HCT116 (cell line): ENCODE results near the gene FRAT2. TPM values are rescaled to one million over a fixed set of nuclear protein-coding genes. Genes with fewer than 3 reads are reported as not detected.

ENCODE experiments used
- ATAC-seq: fragments of 200-7000 bp; cut with Tn5 transposase; 2 replicates; pipeline ENCODE4 v1.9.1; 2020; ENCODE audit warnings: mild to moderate bottlenecking, moderate library complexity
- BruUV-seq: library from RNA; stranded (reverse); fragments of 400-500 nt; replicated peaks from 2 replicates; lab custom pipeline; 2021; lab: Mats Ljungman, UMichigan
- CTCF ChIA-PET: fragments of 300-600 bp; sonication (Branson Sonifier 250); formaldehyde crosslinking; loops from one replicate; lab custom pipeline; 2021; ENCODE audit warnings: antibody characterized with exemption; lab: Charles Lee
- POLR2A ChIA-PET: fragments of 300-600, 350-600 bp; sonication (Branson Sonifier 250); formaldehyde crosslinking; loops from one replicate; lab custom pipeline; 2021; ENCODE audit warnings: antibody characterized with exemption; lab: Charles Lee
- RAD21 ChIA-PET, 2 experiments: fragments of 300-600 bp; sonication (Branson Sonifier 250); formaldehyde crosslinking; loops; one replicate each; lab custom pipeline; 2023; ENCODE audit warnings: low total read pairs in 2 of 2; ENCODE audit not compliant: uncharacterized antibody in 2 of 2, unreplicated experiment in 2 of 2, low non-redundant PET in 1 of 2; lab: Charles Lee
- DNase-seq: peaks from one replicate; pipeline ENCODE4 v3.0.0-alpha.2; 2010; ENCODE audit warnings: low read depth, low spot score
- H2AFZ ChIP-seq: fragments of 200-600 bp; shearing (Covaris generic), sonication (generic); 2 replicates; pipeline ENCODE4 v1.6.1; 2017; ENCODE audit warnings: low read depth, mixed run types, mixed read lengths, antibody characterized with exemption, low read length; ENCODE audit not compliant: poor library complexity, severe bottlenecking
- H3K27ac ChIP-seq: 2 replicates; pipeline ENCODE4 v1.5.1; 2012; ENCODE audit warnings: low read depth, low read length
- H3K27me3 ChIP-seq: fragments of 200-600 bp; sonication (generic); 2 replicates; pipeline ENCODE4 v1.6.1; 2016; ENCODE audit warnings: mixed run types, low read length, mixed read lengths; ENCODE audit not compliant: insufficient read depth
- H3K36me3 ChIP-seq, 2 experiments: fragments of 200-500 bp in 1 of 2; fragments of 200-600 bp in 1 of 2; sonication (Bioruptor generic) in 1 of 2; sonication (generic) in 1 of 2; 2 replicates each; pipeline versions ENCODE4 v1.5.1 to v1.6.1; 2014 to 2016; ENCODE audit warnings: low read length in 2 of 2, inconsistent platforms in 1 of 2, mixed read lengths in 1 of 2, mixed run types in 1 of 2; ENCODE audit not compliant: insufficient read depth in 2 of 2, control insufficient read depth in 1 of 2
- H3K4me1 ChIP-seq, 2 experiments: fragments of 200-600 bp in 1 of 2; sonication (generic) in 1 of 2; 2 replicates each; pipeline versions ENCODE4 v1.5.1 to v1.6.1; 2012 to 2017; ENCODE audit warnings: low read length in 2 of 2, inconsistent platforms in 1 of 2, mild to moderate bottlenecking in 1 of 2, mixed read lengths in 1 of 2, mixed run types in 1 of 2, moderate library complexity in 1 of 2; ENCODE audit not compliant: insufficient read depth in 2 of 2, control insufficient read depth in 1 of 2
- H3K4me2 ChIP-seq: fragments of 200-600 bp; sonication (generic); 2 replicates; pipeline ENCODE4 v1.6.1; 2017; ENCODE audit warnings: mixed run types, low read length, mixed read lengths
- H3K4me3 ChIP-seq, 2 experiments: fragments of 200-600 bp in 1 of 2; sonication (generic) in 1 of 2; replicated peaks in 1 of 2; 2 replicates each; pipeline ENCODE4 v1.5.1; 2011 to 2016; ENCODE audit warnings: low read length in 2 of 2, control low read depth in 1 of 2, low read depth in 1 of 2, mild to moderate bottlenecking in 1 of 2, mixed read lengths in 1 of 2, mixed run types in 1 of 2
- H3K79me2 ChIP-seq: fragments of 200-600 bp; sonication (generic); 2 replicates; pipeline ENCODE4 v1.6.1; 2017; ENCODE audit warnings: mild to moderate bottlenecking, mixed run types, low read length, moderate library complexity, mixed read lengths; ENCODE audit not compliant: insufficient read depth
- H3K9ac ChIP-seq: fragments of 200-600 bp; sonication (generic); 2 replicates; pipeline ENCODE4 v1.6.1; 2016; ENCODE audit warnings: low read length, mixed read lengths
- H3K9me2 ChIP-seq: fragments of 200-600 bp; sonication (generic), shearing (Covaris generic); 2 replicates; pipeline ENCODE4 v1.6.1; 2017; ENCODE audit warnings: mixed run types, mild to moderate bottlenecking, moderate library complexity; ENCODE audit not compliant: insufficient read depth
- H3K9me3 ChIP-seq, 2 experiments: fragments of 200-500 bp in 1 of 2; fragments of 200-600 bp in 1 of 2; sonication (Bioruptor generic) in 1 of 2; sonication (generic) in 1 of 2; 2 replicates each; pipeline ENCODE4 v1.6.1; 2014 to 2017; ENCODE audit warnings: low read length in 2 of 2, mixed read lengths in 2 of 2, inconsistent platforms in 1 of 2, low read depth in 1 of 2, mild to moderate bottlenecking in 1 of 2, mixed run types in 1 of 2, moderate library complexity in 1 of 2; ENCODE audit not compliant: control insufficient read depth in 1 of 2, insufficient read depth in 1 of 2
- H4K20me1 ChIP-seq: fragments of 200-600 bp; sonication (generic), shearing (Covaris generic); 2 replicates; pipeline ENCODE4 v1.6.1; 2017; ENCODE audit warnings: mixed run types, mild to moderate bottlenecking, moderate library complexity; ENCODE audit not compliant: insufficient read depth
- CBX3 ChIP-seq: IDR thresholded peaks from 2 replicates; pipeline ENCODE4 v1.6.1; 2012; ENCODE audit warnings: low read depth
- JUND ChIP-seq: IDR thresholded peaks from 2 replicates; pipeline ENCODE4 v1.6.1; 2012
- POLR2AphosphoS5 ChIP-seq: IDR thresholded peaks from 2 replicates; pipeline ENCODE4 v1.6.1; 2011; ENCODE audit warnings: mild to moderate bottlenecking, low read depth, low read length, moderate library complexity
- RAD21 ChIP-seq: IDR thresholded peaks from 2 replicates; pipeline ENCODE4 v1.6.1; 2012; ENCODE audit warnings: low read depth, mild to moderate bottlenecking
- ZFX ChIP-seq: fragments of 450-650 bp; IDR thresholded peaks from 2 replicates; pipeline ENCODE4 v1.6.1; 2017
- intact Hi-C: fragments of 100-400 bp; cut with micrococcal nuclease; formaldehyde crosslinking; loops from 2 replicates; pipeline ENCODE4 v1.10.0; 2022
- total RNA-seq: library from RNA; stranded (reverse); gene quantifications from one replicate; pipeline ENCODE4 v1.2.1, GENCODE V29; 2021; ENCODE audit not compliant: unreplicated experiment

FRAT2 gene
- total RNA-seq, 1 experiment from 2014 or later, result 10.7 TPM

DNA sequence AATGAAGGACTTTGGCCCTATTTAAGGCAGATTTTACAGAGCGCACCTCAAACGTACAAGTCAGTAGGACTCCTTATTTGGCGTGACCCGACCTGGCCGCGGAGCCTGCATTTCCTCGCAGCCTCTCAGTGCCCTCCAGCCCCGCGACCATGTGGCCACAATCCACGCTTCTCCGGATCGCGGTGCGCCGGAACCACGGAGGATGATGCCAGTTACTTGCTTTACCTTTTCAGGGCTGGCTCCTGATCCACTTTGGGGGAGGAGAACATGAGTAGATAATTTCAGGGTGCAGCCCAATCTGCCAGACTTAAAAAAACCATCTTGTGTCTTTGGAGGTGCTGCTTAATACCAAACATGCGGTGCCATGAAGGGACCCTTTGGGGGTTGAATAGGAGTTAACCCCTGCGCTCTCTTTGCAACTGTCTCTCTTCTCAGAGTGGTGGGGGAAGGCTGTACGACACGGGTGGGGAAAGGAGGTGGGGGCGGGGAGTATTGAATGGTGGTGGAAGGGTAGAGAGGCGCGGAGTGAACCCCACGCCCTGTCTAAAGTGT, 14.0 kb downstream of the FRAT2 start:
- H3K9me2 ChIP-seq, result no peaks in the 10 kb centered on the region
- H2AFZ ChIP-seq, result no peak overlapping the region
- no peaks in the 10 kb centered on the region for H3K9me3 ChIP-seq
- RAD21 ChIA-PET, result no interaction called here
- CTCF ChIA-PET, result no interaction called here
- DNase-seq, result no peak
- no peak overlapping the region for H3K4me3 ChIP-seq
- ATAC-seq, result no peak
- no peaks in the 10 kb centered on the region for H3K36me3 ChIP-seq
- intact Hi-C loops, result no loop called here
- no peak overlapping the region for H3K27ac ChIP-seq
- no peak for TF ChIP-seq POLR2AphosphoS5
- no peak for TF ChIP-seq RAD21
- POLR2A ChIA-PET, result no interaction called here
- peaks cover 0 to 8% of the 10 kb centered on the region in 2 experiments; a peak in 3 of 4 replicates for H3K4me1 ChIP-seq
- H4K20me1 ChIP-seq, result no peaks in the 10 kb centered on the region
- no peaks in the 10 kb centered on the region for H3K27me3 ChIP-seq
- H3K9ac ChIP-seq, result no peak overlapping the region
- H3K4me2 ChIP-seq, result no peak overlapping the region
- TSS peak; percentile 72 for BruUV-seq
- no peaks in the 10 kb centered on the region for H3K79me2 ChIP-seq

GRCh38 chr10:97319671-97320479, 14.7 kb downstream of the FRAT2 start:
- Histone ChIP-seq H4K20me1 (no peaks in the 10 kb centered on the region), H3K9me2 (no peaks in the 10 kb centered on the region), H3K27me3 (no peaks in the 10 kb centered on the region), H3K9me3 (no peaks in the 10 kb centered on the region), H3K4me3 (no peak overlapping the region; a peak in 1 of 4 replicates), H3K36me3 (no peaks in the 10 kb centered on the region), H3K79me2 (no peaks in the 10 kb centered on the region), H2AFZ (no peak overlapping the region), H3K27ac (peak overlapping the region; percentile 85; the same call in 1 of the 2 replicates), H3K4me1 (peaks cover 0 to 8% of the 10 kb centered on the region in 2 experiments; a peak in 3 of 4 replicates), H3K4me2 (peak overlapping the region; percentile 90; the same call in 1 of the 2 replicates), H3K9ac (no peak overlapping the region)
- RAD21 ChIA-PET, result no interaction called here
- POLR2A ChIA-PET, result interaction anchor here (1.0 kb wide), 1 partner anchor 9 kb away, joined by 3 read pairs; no protein-coding TSS in a partner anchor
- BruUV-seq, result no TSS peak
- ATAC-seq (no peak), DNase-seq (no peak)
- intact Hi-C loops, result loop anchor here (2.0 kb wide), 1 partner anchor 27 kb away; the partner anchor contains the start of gene ARHGAP19
- no peak for TF ChIP-seq CBX3
- no peak for TF ChIP-seq JUND
- TF ChIP-seq ZFX, result peak; percentile 5; the same call in 1 of the 2 replicates
- CTCF ChIA-PET, result no interaction called here
